HEK293T (cell line): Measurements from ENCODE around the gene SCARB1.

Source experiments
- ARNT ChIP-seq: fragments of 450-650 bp; IDR thresholded peaks from 2 replicates; pipeline ENCODE4 v1.6.1; 2017; ENCODE audit warnings: mild to moderate bottlenecking
- CTBP1 ChIP-seq: fragments of 450-650 bp; IDR thresholded peaks from 2 replicates; pipeline ENCODE4 v1.6.1; 2016; ENCODE audit warnings: borderline replicate concordance
- ELF4 ChIP-seq: fragments of 450-650 bp; IDR thresholded peaks from 2 replicates; pipeline ENCODE4 v1.6.1; 2017; ENCODE audit warnings: antibody characterized with exemption
- FOXK2 ChIP-seq: fragments of 450-650 bp; IDR thresholded peaks from 2 replicates; pipeline ENCODE4 v1.6.1; 2016; ENCODE audit warnings: mild to moderate bottlenecking
- FOXM1 ChIP-seq: fragments of 450-650 bp; IDR thresholded peaks from 2 replicates; pipeline ENCODE4 v1.6.1; 2017; ENCODE audit warnings: mild to moderate bottlenecking, borderline replicate concordance
- HDGF ChIP-seq: fragments of 450-650 bp; IDR thresholded peaks from 2 replicates; pipeline ENCODE4 v1.6.1; 2017; ENCODE audit warnings: antibody characterized with exemption, borderline replicate concordance
- LEF1 ChIP-seq: fragments of 450-650 bp; IDR thresholded peaks from 2 replicates; pipeline ENCODE4 v1.6.1; 2017; ENCODE audit warnings: mild to moderate bottlenecking, borderline replicate concordance
- SP1 ChIP-seq: fragments of 450-650 bp; IDR thresholded peaks from 2 replicates; pipeline ENCODE4 v1.6.1; 2017
- SUZ12 ChIP-seq: fragments of 450-650 bp; IDR thresholded peaks from 2 replicates; pipeline ENCODE4 v1.6.1; 2016; ENCODE audit warnings: mild to moderate bottlenecking
- ZNF384 ChIP-seq: fragments of 450-650 bp; IDR thresholded peaks from 2 replicates; pipeline ENCODE4 v1.6.1; 2016

- TF ChIP-seq SUZ12 (no peak), ARNT (no peak), HDGF (no peak), FOXM1 (no peak), FOXK2 (no peak), LEF1 (no peak), ELF4 (no peak), ZNF384 (no peak), CTBP1 (no peak), SP1 (no peak)
Observed at GRCh38 chr12:124852911-124853427, 10.7 kb downstream of the SCARB1 start.
